GM10847 (cell line): ENCODE measurements around the gene ADAMTS15.

Experiments
- POLR2A ChIP-seq: IDR thresholded peaks from 2 replicates; pipeline ENCODE4 v1.6.1; 2011; ENCODE audit not compliant: insufficient read length; ENCODE audit errors: extremely low read depth

Gene ADAMTS15

GRCh38 chr11:130441719-130442118 is 6.7 kb upstream of the ADAMTS15 start:
- TF ChIP-seq POLR2A: no peak

- TF ChIP-seq POLR2A: no peak
Measured at GRCh38 chr11:130442737-130443136, 5.7 kb upstream of the ADAMTS15 start.

GRCh38 chr11:130445788-130446187 is 2.7 kb upstream of the ADAMTS15 start:
- no peak for TF ChIP-seq POLR2A

GRCh38 chr11:130448039-130448415 is 418 bp upstream of the ADAMTS15 start:
- no peak for TF ChIP-seq POLR2A

GRCh38 chr11:130449310-130449990 is 1.0 kb downstream of the ADAMTS15 start:
- TF ChIP-seq POLR2A: no peak

GRCh38 chr11:130449996-130450769 is 1.7 kb downstream of the ADAMTS15 start:
- no peak for TF ChIP-seq POLR2A

- no peak for TF ChIP-seq POLR2A
Measured at GRCh38 chr11:130451231-130452019, 3.0 kb downstream of the ADAMTS15 start.

- TF ChIP-seq POLR2A: no peak
Measured at GRCh38 chr11:130452176-130452575, 3.7 kb downstream of the ADAMTS15 start.

GRCh38 chr11:130452940-130453339 is 4.5 kb downstream of the ADAMTS15 start:
- TF ChIP-seq POLR2A: no peak

- no peak for TF ChIP-seq POLR2A
Measured at GRCh38 chr11:130454491-130455252, 6.2 kb downstream of the ADAMTS15 start.

GRCh38 chr11:130455483-130456127 is 7.2 kb downstream of the ADAMTS15 start:
- TF ChIP-seq POLR2A: no peak

- no peak for TF ChIP-seq POLR2A
Measured at GRCh38 chr11:130456286-130456685, 7.8 kb downstream of the ADAMTS15 start.

- no peak for TF ChIP-seq POLR2A
Measured at GRCh38 chr11:130457623-130458409, 9.4 kb downstream of the ADAMTS15 start.

- no peak for TF ChIP-seq POLR2A
Measured at GRCh38 chr11:130458410-130458729, 9.9 kb downstream of the ADAMTS15 start.
